Neural progenitor cell (in vitro differentiated cells): ENCODE data around the gene KCNH6.

ENCODE experiments used
- EZH2 ChIP-seq: fragments of 200-600 bp; sonication (generic); IDR thresholded peaks from 2 replicates; pipeline ENCODE4 v1.6.1; 2017; ENCODE audit warnings: antibody characterized with exemption, mild to moderate bottlenecking, moderate library complexity
- EZH2phosphoT487 ChIP-seq: fragments of 200-600 bp; sonication (generic); IDR thresholded peaks from 2 replicates; pipeline ENCODE4 v1.6.1; 2017; ENCODE audit warnings: antibody characterized with exemption
- TF ChIP-seq, protein P1 (sequence below): fragments of 200-600 bp; sonication (generic); IDR thresholded peaks from 2 replicates; pipeline ENCODE4 v1.5.1; 2017; ENCODE audit warnings: antibody characterized with exemption, mild to moderate bottlenecking

DNA sequence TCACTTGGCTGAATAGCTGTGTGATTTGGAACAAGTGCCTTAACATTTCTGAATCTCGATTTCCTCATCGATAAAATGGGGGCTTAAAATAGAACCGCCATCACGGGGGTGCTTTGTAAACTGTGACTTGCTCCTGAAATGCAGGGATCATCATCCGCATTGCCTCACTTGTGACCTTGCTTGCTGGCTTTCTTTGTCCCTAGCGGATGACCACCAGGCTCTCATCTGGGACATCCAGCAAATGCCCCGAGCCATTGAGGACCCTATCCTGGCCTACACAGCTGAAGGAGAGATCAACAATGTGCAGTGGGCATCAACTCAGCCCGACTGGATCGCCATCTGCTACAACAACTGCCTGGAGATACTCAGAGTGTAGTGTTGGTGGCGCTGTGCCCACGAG lies 65.6 kb downstream of the KCNH6 start:
- TF ChIP-seq, protein P1, sequence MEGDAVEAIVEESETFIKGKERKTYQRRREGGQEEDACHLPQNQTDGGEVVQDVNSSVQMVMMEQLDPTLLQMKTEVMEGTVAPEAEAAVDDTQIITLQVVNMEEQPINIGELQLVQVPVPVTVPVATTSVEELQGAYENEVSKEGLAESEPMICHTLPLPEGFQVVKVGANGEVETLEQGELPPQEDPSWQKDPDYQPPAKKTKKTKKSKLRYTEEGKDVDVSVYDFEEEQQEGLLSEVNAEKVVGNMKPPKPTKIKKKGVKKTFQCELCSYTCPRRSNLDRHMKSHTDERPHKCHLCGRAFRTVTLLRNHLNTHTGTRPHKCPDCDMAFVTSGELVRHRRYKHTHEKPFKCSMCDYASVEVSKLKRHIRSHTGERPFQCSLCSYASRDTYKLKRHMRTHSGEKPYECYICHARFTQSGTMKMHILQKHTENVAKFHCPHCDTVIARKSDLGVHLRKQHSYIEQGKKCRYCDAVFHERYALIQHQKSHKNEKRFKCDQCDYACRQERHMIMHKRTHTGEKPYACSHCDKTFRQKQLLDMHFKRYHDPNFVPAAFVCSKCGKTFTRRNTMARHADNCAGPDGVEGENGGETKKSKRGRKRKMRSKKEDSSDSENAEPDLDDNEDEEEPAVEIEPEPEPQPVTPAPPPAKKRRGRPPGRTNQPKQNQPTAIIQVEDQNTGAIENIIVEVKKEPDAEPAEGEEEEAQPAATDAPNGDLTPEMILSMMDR = no peak
- TF ChIP-seq EZH2phosphoT487 (no peak), EZH2 (no peak)
